ENCODE data around the gene SPATA9.

GRCh38 chr5:95620870-95621838, 61.6 kb downstream of the SPATA9 start:
- no peak for TF ChIP-seq CTCF (IDR thresholded peaks at IDR 0.05)
- no peak for TF ChIP-seq POLR2A (IDR thresholded peaks at IDR 0.05)
